ENCODE data around the gene SNED1.

Gene SNED1

DNA sequence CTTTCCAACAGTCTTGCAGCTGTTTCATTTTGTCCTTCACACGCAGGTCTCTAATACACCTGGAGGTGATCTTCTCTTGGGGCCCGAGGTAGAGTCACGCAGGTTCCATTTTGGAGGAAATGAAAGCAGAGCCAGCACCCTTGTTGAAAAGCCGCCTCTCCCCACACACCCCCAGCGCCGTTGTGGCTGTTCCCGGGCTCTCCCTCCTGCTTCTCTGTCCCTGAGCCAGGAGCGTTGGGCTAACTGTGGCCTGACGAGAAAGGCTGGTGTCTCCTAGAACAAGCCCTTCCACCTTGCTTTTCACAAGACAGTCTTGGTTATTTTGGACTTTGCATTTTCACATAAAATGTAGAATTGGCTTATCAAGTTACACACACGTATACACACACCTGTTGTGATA lies 16.3 kb downstream of the SNED1 start:
- Histone ChIP-seq H3K4me3 (ENCODE audit: low read depth in 1 of 2, low read length in 1 of 2) (no peak overlapping the region), H3K27ac (no peak overlapping the region), H3K9me3 (no peaks in the 10 kb centered on the region), H3K4me1 (ENCODE audit: control insufficient read depth in 1 of 2, insufficient read depth in 1 of 2, low read depth in 1 of 2, low read length in 1 of 2) (peaks cover 0 to 4% of the 10 kb centered on the region in 2 experiments), H3K36me3 (no peaks in the 10 kb centered on the region), H3K27me3 (peaks cover 24% of the 10 kb centered on the region)
- TF ChIP-seq, protein P1, sequence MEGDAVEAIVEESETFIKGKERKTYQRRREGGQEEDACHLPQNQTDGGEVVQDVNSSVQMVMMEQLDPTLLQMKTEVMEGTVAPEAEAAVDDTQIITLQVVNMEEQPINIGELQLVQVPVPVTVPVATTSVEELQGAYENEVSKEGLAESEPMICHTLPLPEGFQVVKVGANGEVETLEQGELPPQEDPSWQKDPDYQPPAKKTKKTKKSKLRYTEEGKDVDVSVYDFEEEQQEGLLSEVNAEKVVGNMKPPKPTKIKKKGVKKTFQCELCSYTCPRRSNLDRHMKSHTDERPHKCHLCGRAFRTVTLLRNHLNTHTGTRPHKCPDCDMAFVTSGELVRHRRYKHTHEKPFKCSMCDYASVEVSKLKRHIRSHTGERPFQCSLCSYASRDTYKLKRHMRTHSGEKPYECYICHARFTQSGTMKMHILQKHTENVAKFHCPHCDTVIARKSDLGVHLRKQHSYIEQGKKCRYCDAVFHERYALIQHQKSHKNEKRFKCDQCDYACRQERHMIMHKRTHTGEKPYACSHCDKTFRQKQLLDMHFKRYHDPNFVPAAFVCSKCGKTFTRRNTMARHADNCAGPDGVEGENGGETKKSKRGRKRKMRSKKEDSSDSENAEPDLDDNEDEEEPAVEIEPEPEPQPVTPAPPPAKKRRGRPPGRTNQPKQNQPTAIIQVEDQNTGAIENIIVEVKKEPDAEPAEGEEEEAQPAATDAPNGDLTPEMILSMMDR (IDR thresholded peaks at IDR 0.05), result no peak

DNA sequence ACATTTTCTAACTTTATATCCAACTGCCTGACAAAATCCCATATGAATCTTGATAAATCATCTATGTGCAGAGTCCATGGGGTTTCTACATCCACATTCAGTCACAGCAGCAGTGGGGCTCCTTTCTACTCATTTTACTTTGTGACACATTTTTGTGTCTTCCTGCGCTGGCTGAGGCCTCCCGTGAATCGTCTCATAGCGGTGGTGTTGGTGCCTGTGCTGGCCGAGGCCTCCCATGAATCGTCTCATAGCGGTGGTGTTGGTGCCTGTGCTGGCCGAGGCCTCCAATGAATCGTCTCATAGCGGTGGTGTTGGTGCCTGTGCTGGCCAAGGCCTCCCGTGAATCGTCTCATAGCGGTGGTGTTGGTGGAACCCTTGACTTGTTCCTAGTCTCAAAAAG lies 17.0 kb downstream of the SNED1 start:
- Histone ChIP-seq H3K4me1 (ENCODE audit: control insufficient read depth in 1 of 2, insufficient read depth in 1 of 2, low read depth in 1 of 2, low read length in 1 of 2) (no peaks in the 10 kb centered on the region), H3K9me3 (no peaks in the 10 kb centered on the region), H3K27ac (no peak overlapping the region), H3K36me3 (no peaks in the 10 kb centered on the region), H3K27me3 (peaks cover 17% of the 10 kb centered on the region), H3K4me3 (ENCODE audit: low read depth in 1 of 2, low read length in 1 of 2) (no peak overlapping the region)
- TF ChIP-seq, protein P1 (IDR thresholded peaks at IDR 0.05), result no peak

DNA sequence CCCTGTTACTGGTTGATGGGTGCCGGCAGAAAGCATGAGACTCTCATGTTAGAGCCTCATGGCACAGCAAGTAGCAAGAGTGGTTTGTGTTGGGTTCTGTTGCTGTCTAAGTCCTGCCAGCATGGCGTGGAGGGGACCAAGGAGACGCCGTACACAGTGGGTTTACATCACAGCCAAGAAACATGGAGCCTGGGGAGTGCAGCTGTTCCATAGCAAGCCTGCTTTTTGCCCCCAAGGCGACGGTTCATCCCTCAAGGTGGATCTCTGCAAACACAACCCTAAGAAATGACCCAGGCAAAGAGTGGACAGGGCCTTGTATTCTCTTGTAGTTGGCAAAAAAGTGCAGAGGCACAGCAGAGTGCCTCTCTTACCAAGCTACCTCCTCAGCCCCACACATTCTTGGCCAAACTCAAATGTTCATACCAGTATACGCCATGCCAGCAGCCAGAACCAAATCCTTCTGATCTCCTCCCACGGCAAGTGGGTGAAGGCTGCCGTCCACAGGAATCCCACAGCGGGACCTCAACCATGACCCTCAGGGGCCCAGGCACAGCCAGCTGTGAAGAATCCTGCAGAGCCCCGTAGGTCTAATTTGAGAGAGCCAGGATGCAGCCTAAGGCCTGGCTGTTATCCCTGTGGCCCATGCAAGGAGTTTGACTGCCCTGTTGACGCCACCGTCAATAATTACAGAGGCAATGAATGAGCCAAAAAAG lies 19.0 kb downstream of the SNED1 start:
- no peaks in the 10 kb centered on the region for H3K27me3 ChIP-seq
- no peaks in the 10 kb centered on the region for H3K36me3 ChIP-seq
- no peaks in the 10 kb centered on the region for H3K9me3 ChIP-seq
- TF ChIP-seq, protein P1 (IDR thresholded peaks at IDR 0.05), result no peak
- no peak overlapping the region for H3K27ac ChIP-seq
- no peak overlapping the region for H3K4me3 ChIP-seq (ENCODE audit: low read depth in 1 of 2, low read length in 1 of 2)
- no peaks in the 10 kb centered on the region for H3K4me1 ChIP-seq (ENCODE audit: control insufficient read depth in 1 of 2, insufficient read depth in 1 of 2, low read depth in 1 of 2, low read length in 1 of 2)

DNA sequence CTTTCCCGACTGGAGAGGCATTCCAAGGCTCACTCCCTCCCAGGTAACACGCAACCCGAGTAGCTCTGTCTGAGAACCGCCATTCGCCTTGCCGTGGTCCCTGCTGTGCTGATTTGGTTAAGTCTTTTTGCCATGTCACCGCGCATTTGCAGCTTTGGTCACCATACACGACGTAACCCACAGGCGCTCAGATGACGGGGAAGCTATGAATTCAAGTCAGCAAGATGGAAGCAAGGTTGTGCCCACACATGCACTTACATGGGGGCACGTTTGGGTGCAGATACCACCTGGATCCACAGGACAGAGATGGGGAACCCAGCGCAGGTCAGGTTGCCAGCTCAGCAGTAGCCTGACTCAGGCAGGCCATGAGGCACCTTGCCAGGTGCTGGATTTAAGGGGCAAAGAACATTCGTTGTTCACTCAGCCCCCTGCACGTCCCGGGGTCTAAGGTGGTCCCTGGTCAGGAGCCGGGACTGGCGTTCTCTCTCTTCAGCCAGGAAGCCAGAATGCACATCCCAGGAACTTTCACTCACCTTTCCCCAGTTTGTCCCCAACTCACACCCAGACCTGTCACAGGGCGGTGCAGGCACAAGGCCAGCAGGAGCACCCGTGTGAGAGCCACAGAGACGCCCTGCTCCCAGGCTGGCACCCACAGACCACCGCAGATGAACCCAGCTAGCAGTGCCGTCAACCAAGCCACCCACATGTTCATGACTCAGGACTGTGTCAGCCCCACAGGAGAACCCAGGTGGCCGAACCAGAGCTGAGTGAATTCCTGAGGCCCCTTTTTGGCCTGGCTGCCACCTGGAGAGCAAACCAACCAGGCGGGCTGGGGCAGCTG lies 19.9 kb downstream of the SNED1 start:
- no peaks in the 10 kb centered on the region for H3K36me3 ChIP-seq
- no peaks in the 10 kb centered on the region for H3K27me3 ChIP-seq
- no peaks in the 10 kb centered on the region for H3K9me3 ChIP-seq
- TF ChIP-seq, protein P1 (IDR thresholded peaks at IDR 0.05), result no peak
- no peaks in the 10 kb centered on the region for H3K4me1 ChIP-seq (ENCODE audit: control insufficient read depth in 1 of 2, insufficient read depth in 1 of 2, low read depth in 1 of 2, low read length in 1 of 2)
- H3K4me3 ChIP-seq (ENCODE audit: low read depth in 1 of 2, low read length in 1 of 2), result no peak overlapping the region
- H3K27ac ChIP-seq, result no peak overlapping the region

DNA sequence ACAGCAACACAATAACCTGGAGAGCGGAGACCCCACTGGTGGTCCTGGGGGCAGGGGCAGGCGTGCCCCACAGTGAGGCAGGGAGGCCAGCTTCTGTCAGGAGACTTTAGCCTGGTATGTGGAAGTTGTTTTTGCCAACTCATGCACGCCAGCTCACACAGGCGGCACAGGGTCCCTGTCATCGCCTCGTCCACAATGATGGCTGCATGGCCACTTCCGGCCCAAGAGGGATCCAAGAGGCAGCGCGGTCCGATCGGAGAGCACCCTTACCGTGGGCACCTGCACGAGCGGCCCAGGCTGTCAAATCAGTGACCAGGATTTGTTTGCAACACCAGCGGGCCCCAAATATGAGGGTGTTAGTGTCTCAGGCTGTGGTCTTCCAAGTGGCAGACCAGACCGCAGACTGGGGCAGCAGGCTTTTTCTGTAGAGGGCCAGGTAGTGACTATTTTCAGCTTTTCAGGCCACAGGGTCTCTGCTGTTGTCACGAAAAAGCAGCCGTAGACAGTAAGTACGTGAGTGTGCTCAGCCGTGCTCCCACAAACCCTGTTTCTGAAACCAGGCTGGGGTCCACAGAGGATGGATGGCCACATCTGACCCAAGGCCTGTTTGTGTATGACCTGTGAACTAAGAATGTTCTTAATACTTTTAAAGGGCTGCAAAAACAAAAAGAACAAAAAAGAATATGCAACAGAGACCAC lies 21.2 kb downstream of the SNED1 start:
- no peaks in the 10 kb centered on the region for H3K27me3 ChIP-seq
- H3K4me3 ChIP-seq (ENCODE audit: low read depth in 1 of 2, low read length in 1 of 2), result no peak overlapping the region
- no peak overlapping the region for H3K27ac ChIP-seq
- H3K36me3 ChIP-seq, result no peaks in the 10 kb centered on the region
- H3K9me3 ChIP-seq, result no peaks in the 10 kb centered on the region
- H3K4me1 ChIP-seq (ENCODE audit: control insufficient read depth in 1 of 2, insufficient read depth in 1 of 2, low read depth in 1 of 2, low read length in 1 of 2), result no peaks in the 10 kb centered on the region
- TF ChIP-seq, protein P1 (IDR thresholded peaks at IDR 0.05), result no peak

Measured in neutrophil (primary cell).